Measurements from ENCODE around the gene ASCC1.

The ASCC1 gene

GRCh38 chr10:72126184-72126871, 89.7 kb downstream of the ASCC1 start:
- no peak overlapping the region; the same call in 1 of the 2 replicates for H3K27ac ChIP-seq
- no peak; the same call in 1 of the 2 replicates for TF ChIP-seq CTCF (conservative IDR thresholded peaks at IDR 0.05)

- H3K27ac ChIP-seq: peak overlapping the region; percentile 59
- no peak for TF ChIP-seq CTCF (conservative IDR thresholded peaks at IDR 0.05)
Observed at GRCh38 chr10:72124989-72125388, 91.1 kb downstream of the ASCC1 start.

- H3K27ac ChIP-seq: peak overlapping the region; percentile 59
- no peak for TF ChIP-seq CTCF (conservative IDR thresholded peaks at IDR 0.05)
Observed at GRCh38 chr10:72124381-72124780, 91.7 kb downstream of the ASCC1 start.

GRCh38 chr10:72123616-72124015, 92.5 kb downstream of the ASCC1 start:
- H3K27ac ChIP-seq: peak overlapping the region; percentile 59
- no peak for TF ChIP-seq CTCF (conservative IDR thresholded peaks at IDR 0.05)

GRCh38 chr10:72122221-72122620, 93.9 kb downstream of the ASCC1 start:
- 0 out of 2 replicates have a peak overlapping the region, but pooled peaks have one; percentile 59 for H3K27ac ChIP-seq
- TF ChIP-seq CTCF (conservative IDR thresholded peaks at IDR 0.05): no peak

- H3K27ac ChIP-seq: no peak overlapping the region
- no peak for TF ChIP-seq CTCF (conservative IDR thresholded peaks at IDR 0.05)
Observed at GRCh38 chr10:72121389-72121788, 94.7 kb downstream of the ASCC1 start.

GRCh38 chr10:72116372-72116771, 99.7 kb downstream of the ASCC1 start:
- no peak for TF ChIP-seq CTCF (conservative IDR thresholded peaks at IDR 0.05)
- peak overlapping the region; percentile 51 for H3K27ac ChIP-seq
